ENCODE results near the gene APOM. TPM values are rescaled to one million over a fixed set of nuclear protein-coding genes. Genes with fewer than 3 reads are reported as not detected.

APOM gene
- total RNA-seq, 1 donor from 2014 or later, result not detected

DNA sequence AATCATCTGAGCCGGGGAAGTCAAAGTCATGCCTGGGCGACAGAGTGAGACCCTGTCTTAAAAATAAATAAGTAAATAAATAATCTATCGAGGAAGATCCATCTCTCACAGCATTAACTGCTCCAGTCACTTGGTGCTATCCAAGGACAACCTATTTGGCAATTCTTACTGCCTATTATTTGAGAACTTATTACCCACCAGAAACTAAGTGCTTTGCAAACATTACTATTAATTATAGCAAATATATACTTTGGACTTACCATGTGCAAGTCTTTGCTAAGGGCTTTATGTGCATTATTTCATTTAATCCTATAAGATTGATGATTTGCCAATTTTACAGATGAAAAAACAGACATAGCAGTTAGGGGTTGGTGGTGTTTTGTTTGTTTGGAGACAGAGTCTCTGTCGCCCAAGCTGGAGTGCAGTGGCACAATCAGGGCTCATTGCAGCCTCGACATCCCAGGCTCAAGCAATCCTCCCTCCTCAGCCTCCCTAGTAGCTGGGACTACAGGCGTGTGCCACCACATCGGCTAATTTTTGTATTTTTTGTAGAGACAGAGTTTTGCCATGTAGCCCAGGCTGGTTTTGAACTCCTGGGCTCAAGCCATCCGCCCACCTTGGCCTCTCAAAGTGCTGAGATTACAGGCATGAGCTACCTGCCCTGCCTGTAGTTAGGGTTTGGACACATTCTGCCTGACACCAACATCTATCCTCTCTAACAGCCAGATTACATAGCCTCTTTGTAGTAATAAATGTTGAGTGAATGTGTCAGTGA lies 933 bp upstream of the APOM start:
- H3K4me1 ChIP-seq, result peaks cover 50% of the 10 kb centered on the region
- TF ChIP-seq POLR2A (IDR thresholded peaks at IDR 0.05), result no peak
- TF ChIP-seq, protein P1, sequence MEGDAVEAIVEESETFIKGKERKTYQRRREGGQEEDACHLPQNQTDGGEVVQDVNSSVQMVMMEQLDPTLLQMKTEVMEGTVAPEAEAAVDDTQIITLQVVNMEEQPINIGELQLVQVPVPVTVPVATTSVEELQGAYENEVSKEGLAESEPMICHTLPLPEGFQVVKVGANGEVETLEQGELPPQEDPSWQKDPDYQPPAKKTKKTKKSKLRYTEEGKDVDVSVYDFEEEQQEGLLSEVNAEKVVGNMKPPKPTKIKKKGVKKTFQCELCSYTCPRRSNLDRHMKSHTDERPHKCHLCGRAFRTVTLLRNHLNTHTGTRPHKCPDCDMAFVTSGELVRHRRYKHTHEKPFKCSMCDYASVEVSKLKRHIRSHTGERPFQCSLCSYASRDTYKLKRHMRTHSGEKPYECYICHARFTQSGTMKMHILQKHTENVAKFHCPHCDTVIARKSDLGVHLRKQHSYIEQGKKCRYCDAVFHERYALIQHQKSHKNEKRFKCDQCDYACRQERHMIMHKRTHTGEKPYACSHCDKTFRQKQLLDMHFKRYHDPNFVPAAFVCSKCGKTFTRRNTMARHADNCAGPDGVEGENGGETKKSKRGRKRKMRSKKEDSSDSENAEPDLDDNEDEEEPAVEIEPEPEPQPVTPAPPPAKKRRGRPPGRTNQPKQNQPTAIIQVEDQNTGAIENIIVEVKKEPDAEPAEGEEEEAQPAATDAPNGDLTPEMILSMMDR (IDR thresholded peaks at IDR 0.05), result no peak
- TF ChIP-seq POLR2AphosphoS5 (IDR thresholded peaks at IDR 0.05; ENCODE audit: insufficient read depth in 1 of 2, low read depth in 1 of 2), result no peak
- no peak overlapping the region for H3K4me3 ChIP-seq
- H3K9me3 ChIP-seq, result no peaks in the 10 kb centered on the region
- intact Hi-C loops (cut with DNase I), result no loop called here
- no peak overlapping the region for H3K27ac ChIP-seq
- H3K36me3 ChIP-seq, result no peaks in the 10 kb centered on the region
- no peaks in the 10 kb centered on the region for H3K27me3 ChIP-seq
- DNase-seq (ENCODE audit: extremely low spot score in 2 of 2), result no peak

DNA sequence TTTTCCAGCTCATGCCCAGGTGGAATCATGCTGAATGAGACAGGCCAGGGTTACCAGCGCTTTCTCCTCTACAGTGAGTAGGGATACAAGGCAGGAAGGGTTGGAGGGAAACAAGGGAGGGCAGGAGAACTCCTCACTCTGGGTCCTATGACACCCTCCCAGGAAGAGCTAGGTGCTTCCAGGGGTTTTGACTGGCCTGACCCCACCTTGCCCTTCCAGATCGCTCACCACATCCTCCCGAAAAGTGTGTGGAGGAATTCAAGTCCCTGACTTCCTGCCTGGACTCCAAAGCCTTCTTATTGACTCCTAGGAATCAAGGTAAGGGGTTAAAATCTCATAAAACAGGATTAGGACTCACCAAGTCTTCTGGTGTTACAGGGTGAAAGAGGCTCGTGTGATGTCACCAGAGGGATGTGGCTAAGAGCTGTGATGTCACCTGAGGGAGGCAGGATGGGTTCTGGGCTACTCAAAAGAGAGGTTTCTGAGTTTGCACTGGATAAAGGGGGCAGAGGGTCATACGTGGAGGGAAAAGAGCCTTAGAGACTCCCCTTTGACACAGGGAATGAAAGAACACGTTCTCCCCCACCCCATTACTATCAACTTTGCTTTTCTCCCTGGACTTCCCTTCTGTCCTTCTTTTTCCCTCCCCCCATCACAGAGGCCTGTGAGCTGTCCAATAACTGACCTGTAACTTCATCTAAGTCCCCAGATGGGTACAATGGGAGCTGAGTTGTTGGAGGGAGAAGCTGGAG lies 1.9 kb downstream of the APOM start:
- Histone ChIP-seq H3K27me3 (no peaks in the 10 kb centered on the region), H3K4me3 (no peak overlapping the region), H3K27ac (no peak overlapping the region), H3K36me3 (peaks cover 0 to 8% of the 10 kb centered on the region in 2 donors), H3K4me1 (peaks cover 52% of the 10 kb centered on the region), H3K9me3 (no peaks in the 10 kb centered on the region)
- TF ChIP-seq POLR2A (IDR thresholded peaks at IDR 0.05) (no peak), POLR2AphosphoS5 (IDR thresholded peaks at IDR 0.05; ENCODE audit: insufficient read depth in 1 of 2, low read depth in 1 of 2) (no peak)
- TF ChIP-seq, protein P1 (IDR thresholded peaks at IDR 0.05), result no peak
- intact Hi-C loops (cut with DNase I), result no loop called here
- no peak for DNase-seq (ENCODE audit: extremely low spot score in 2 of 2)

DNA sequence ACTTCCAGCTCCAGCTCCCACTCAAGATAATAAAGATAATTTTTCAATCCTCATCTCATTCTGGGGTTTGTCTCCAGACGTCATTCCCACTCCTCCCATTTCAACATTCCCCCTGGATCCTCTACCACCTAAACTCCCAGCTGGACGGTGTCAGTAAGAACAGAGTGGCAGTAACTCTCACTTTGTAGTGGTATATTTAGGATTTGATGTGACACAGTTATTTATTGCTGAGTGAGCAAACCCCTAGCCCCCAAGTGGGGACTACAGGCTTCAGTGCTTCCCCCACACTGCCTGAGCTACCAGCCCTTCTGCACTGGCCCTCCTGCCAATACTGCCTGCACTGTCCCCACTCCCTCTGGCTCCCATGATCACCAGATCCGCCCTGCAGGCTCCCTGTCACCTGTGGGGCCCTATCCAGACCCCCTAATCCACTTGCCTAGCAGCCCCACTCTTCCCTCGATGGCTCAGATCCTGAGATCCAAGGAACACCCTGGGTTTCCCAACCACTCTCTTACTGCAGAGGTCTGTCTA lies 2.5 kb downstream of the APOM start:
- DNase-seq (ENCODE audit: extremely low spot score in 2 of 2), result no peak
- H3K9me3 ChIP-seq, result no peaks in the 10 kb centered on the region
- peaks cover 58% of the 10 kb centered on the region for H3K4me1 ChIP-seq
- H3K27me3 ChIP-seq, result no peaks in the 10 kb centered on the region
- intact Hi-C loops (cut with DNase I), result no loop called here
- peaks cover 0 to 8% of the 10 kb centered on the region in 2 donors for H3K36me3 ChIP-seq
- TF ChIP-seq POLR2AphosphoS5 (IDR thresholded peaks at IDR 0.05; ENCODE audit: insufficient read depth in 1 of 2, low read depth in 1 of 2), result no peak
- TF ChIP-seq, protein P1 (IDR thresholded peaks at IDR 0.05), result no peak
- no peak for TF ChIP-seq POLR2A (IDR thresholded peaks at IDR 0.05)
- no peak overlapping the region for H3K27ac ChIP-seq
- H3K4me3 ChIP-seq, result no peak overlapping the region

DNA sequence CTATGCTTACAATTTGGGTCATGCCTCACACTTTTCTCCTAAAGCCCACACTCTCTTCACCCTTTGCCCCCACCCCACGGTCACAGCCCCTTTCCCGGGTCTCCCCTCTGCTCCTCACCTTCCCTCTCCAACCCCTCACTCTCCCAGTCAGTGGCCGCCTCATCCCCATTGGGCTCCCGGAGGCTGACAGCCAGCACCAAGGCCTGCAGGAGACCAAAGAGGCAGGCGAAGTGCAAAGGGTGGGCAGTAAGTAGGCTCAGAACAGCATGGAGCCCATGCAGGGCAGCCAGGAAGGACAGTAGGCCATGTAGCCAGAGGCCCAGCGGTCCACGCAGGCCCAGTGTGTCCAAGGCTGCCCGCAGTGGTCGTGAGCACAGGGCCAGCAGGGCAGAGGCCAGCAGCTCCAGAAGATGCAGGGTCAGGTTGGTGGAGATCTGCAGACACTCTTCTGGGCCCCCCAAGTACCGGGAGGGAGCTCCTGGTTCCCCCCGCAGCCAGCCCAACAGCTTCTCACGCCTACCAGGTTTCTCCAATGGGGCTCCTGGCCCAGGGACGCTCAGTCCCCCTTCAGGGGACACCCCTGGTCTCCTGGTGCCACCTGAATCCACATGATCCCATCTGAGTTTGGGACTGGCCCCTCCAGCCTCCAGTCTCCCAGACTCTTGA lies 3.4 kb downstream of the APOM start:
- no peaks in the 10 kb centered on the region for H3K9me3 ChIP-seq
- peak overlapping the region; percentile 60 to 87 for H3K4me3 ChIP-seq
- DNase-seq (ENCODE audit: extremely low spot score in 2 of 2), result no peak
- peaks cover 0 to 8% of the 10 kb centered on the region in 2 donors for H3K36me3 ChIP-seq
- H3K27me3 ChIP-seq, result no peaks in the 10 kb centered on the region
- H3K4me1 ChIP-seq, result peaks cover 59% of the 10 kb centered on the region
- intact Hi-C loops (cut with DNase I), result no loop called here
- TF ChIP-seq, protein P1 (IDR thresholded peaks at IDR 0.05), result no peak
- no peak for TF ChIP-seq POLR2AphosphoS5 (IDR thresholded peaks at IDR 0.05; ENCODE audit: insufficient read depth in 1 of 2, low read depth in 1 of 2)
- TF ChIP-seq POLR2A (IDR thresholded peaks at IDR 0.05), result no peak
- peak overlapping the region; percentile 91 for H3K27ac ChIP-seq
